NCI-H2196 treated with DMSO at 0.1 percent for 48 hours (cell line): Measurements from ENCODE around the gene GGCX.
"Not testable (repeated sequence)": the region's sequence is repeated elsewhere in the genome, so short reads cannot be mapped to it uniquely, and the experiment has no call there.

Experiments used
- DNase-seq: peaks from one replicate; lab custom pipeline; 2025; ENCODE audit not compliant: unreplicated experiment; lab: John Stamatoyannopoulos, UW

The GGCX gene

DNA sequence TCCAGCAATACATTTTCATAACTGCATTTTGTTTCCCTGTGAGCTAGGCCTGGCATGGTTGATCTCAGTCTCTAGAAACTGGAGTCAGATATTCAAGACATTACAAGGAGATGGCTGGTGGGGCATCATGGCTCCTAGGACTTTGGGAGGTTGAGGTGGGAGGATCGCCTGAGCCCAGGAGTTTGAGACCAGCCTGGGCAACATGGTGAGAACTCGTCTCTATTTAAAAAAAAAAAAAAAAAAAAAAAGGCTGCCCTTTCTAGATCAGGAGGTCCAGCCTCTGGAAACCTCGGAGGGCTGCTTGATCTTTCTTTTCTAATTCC, 15.7 kb upstream of the GGCX start:
- no peak for DNase-seq

DNA sequence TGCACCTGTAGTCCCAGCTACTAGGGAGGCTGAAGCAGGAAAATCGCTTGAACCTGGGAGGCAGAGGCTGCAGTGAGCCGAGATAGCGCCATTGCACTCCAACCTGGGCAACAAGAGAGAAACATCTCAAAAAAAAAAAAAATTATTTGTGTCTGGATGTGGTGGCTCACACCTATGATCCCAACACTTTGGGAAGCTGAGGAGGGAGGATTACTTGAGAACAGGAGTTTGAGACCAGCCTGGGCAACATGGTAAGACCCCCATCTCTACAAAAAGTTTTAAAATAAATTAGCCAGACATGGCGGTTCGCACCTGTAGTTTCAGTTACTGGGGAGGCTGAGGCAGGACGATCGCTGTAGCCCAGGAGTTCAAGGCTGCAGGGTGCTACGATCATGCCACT, 14.4 kb upstream of the GGCX start:
- no peak for DNase-seq

DNA sequence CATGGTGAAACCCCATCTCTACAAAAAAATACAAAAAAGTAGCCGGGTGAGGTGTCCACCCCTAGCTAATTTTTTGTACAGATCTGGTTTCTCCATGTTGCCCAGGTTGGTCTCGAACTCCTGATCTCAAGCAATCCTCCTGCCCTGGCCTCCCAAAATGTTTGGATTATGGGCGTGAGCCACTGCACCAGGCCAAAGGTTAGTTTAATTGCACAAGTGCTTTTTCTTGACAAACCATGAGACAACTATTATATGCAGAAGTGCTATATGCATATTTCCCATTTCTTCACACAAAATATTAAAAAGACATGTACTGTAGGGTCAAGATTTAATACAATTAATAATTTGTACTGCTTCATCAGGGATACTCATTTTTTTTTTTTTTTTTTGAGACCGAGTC, 5.0 kb upstream of the GGCX start:
- no peak for DNase-seq

GRCh38 chr2:85564144-85564563, 2.9 kb upstream of the GGCX start:
- DNase-seq: no peak

DNA sequence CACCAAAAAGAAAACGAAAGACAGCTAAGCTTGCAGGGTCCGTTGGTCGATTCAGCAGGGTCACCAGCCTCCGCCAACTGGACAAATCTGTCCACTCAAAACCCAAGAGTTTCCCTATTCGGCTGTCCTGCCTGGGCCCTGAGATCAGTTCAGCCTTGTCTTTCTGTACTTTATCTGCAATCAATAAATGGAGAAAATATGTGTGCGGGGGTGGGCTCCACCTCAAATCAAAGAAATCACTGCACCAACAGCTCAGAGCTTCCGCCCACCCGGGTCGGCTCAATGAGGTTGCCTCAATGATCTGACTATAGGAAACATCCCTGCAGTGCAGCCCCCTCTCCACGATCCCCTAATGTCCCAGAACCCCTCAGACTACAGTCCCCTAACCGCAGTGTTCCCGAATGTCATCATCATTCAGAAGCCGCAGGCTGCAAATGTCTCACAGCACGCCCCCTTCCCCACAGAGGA, 447 bp downstream of the GGCX start:
- no peak for DNase-seq

DNA sequence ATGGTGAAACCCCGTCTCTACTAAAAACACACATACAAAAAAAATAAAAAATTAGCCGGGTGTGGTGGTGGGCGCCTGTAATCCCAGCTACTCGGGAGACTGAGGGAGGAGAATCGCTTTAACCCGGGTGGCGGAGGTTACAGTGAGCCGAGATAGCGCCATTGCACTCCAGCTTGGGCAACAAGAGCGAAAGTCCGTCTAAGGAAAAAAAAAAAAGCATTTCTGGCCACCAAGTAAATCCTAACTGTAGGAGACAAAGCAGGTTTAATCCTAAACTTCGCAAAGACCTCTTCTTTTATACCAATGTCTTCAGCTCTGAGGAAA, 928 bp downstream of the GGCX start:
- not testable (repeated sequence) for DNase-seq

GRCh38 chr2:85558160-85558559, 3.1 kb downstream of the GGCX start:
- DNase-seq: no peak

DNA sequence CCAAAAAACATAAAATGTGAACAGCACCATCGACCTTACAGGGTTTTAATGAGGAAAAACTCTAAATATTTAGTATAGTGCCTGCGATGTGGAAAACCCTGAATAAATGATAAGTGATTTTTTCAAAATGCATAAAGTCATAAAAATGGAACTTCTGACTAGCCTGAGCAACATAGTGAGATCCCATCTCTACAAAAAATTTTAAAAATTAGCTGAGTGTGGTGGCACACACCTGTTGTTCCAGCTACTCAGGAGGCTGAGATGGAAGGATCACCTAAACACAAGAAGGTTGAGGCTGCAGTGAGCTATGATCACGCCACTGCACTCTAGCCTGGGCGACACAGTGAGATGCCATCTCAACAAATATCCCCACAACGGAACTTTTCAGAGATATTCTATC, 4.2 kb downstream of the GGCX start:
- DNase-seq: no peak

DNA sequence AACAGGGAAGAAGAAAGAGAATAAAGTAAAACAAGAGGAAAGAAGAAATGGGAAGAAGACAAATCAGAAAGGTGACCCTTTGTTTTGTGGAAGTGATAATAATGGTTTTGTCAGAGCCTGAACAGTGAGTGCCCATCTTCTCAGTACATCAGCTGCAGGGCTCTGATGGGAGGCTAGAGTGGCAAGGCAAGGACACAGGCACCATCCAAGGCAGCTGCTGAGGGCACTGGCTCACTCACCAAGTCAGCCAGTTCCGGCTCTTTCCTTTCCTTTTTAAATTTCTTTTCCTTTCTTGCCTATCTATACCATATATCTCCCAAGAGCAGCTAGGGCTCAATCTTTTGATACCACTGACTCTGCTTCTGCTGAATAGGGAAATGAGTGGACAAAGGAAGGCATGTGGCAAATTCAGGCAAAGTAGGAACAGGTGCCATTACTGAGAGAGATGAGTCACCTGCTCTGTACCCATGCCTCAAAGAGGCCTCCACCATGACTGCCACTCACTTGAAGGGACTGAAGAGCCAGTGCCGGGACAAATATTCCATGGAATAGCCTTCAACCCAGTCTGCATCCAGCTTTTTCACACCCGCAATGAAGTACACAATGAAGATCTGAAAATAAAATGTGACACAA, 6.2 kb downstream of the GGCX start:
- DNase-seq: no peak

- DNase-seq: no peak
These were observed 8.1 kb downstream of the GGCX start for GRCh38 chr2:85553184-85553583.

DNA sequence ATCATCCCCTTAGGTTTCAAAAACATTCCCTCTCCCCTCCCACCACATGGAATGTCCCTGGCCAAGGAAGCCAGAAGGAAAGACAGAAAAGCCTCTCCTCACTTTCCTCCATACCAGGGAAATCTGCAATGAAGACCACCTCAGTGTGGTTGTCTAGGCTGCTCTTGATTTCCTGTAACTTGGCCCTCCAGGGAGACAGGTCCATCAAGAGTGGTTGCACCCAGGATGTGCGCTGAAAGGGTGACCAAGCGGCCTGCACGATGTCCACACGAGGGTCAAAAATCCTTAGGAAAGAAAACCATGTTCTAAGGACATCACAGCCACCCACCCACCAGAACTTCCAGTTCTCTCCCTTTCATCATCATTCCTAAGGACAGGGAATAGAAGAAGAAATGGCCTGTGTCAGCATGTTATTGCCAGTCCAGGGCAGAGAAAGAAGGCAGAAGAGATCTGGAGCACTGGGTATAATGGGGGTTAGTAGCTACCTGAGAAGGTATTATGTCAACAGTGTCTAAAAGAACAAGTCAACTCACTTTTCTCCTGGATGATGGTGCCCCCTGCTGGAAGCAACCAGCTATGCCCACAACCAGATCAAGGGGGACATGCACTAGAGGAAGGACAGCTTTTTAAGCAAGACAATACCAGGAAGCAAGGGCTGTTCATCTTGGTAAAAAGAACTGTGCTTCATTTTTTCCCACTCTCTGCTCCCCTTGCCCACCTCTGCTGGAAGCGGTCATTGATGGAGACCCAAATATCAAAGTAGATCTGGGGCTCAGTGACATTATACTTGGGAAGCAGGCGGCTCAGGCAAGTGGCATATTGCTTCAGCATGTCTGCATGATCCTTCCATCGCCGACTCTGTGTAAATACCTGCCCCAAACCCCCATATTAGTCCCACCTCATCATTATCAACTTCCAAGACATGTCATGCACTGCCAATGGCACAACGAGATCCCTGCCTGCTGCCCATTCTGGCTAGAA, 9.3 kb downstream of the GGCX start:
- DNase-seq: peak; percentile 27

- DNase-seq: no peak
These were observed 10.8 kb downstream of the GGCX start for GRCh38 chr2:85550486-85550885.

DNA sequence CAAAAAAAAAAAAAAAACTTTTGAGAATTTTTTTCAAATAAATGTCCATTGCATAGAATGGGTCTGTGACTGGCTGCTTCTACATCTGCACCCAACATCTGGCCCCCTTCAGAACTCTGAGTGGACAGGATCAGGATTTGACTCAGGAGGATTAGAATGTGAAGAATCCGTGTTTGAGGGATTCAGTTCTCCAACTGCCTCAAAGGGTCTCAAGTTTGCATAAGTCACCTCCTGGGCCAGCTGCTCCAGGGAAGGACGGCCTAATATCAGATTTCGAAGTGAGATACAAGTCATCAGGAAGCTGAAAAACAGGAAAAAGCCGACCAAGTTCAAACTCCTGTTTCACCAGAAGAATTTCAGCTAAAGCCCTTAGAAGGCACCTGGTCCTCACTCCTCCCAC, 11.5 kb downstream of the GGCX start:
- DNase-seq: no peak

DNA sequence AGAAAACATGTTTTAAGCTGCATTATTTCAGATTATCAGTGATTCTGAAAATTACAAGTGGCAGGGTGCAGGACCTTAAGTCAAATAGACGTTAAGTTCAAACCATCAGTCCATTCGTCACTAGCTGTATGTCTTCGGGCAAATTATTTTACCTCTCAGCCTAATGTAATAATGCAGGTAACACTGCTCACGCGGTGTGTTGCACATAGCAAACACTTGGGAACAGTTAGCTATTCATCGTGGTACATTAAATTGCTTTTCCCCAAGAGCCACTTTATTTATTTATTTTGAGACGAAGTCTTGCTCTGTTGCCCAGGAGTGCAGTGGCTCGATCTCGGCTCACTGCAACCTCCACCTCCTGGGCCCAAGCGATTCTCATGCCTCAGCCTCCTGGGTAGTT, 12.2 kb downstream of the GGCX start:
- no peak for DNase-seq

- DNase-seq: no peak
These were observed 12.7 kb downstream of the GGCX start for GRCh38 chr2:85548608-85548900.

GRCh38 chr2:85547859-85548607, 13.3 kb downstream of the GGCX start:
- DNase-seq: no peak

GRCh38 chr2:85547089-85547858, 14.0 kb downstream of the GGCX start:
- DNase-seq: no peak

DNA sequence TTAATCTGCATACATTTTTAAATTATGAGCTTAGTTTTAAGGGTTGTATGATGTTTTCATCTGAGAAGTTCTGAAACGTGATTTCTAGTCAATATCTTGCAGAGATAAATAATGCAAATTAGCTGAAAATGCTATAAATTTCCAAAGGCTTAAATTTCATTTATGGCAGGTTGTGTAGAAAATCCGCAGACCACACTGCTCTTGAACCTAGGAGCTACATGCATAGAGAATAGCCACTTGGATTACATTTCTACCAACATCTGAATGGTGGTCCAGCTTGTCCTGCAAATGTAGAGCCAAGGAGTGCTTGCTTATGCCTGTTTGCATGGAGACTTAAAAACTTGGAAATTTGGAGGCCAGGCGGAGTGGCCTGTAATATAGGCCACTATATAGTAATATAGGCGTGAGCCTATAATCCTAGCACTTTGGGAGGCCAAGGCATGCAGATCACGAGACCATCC, 15.5 kb downstream of the GGCX start:
- DNase-seq: no peak

DNA sequence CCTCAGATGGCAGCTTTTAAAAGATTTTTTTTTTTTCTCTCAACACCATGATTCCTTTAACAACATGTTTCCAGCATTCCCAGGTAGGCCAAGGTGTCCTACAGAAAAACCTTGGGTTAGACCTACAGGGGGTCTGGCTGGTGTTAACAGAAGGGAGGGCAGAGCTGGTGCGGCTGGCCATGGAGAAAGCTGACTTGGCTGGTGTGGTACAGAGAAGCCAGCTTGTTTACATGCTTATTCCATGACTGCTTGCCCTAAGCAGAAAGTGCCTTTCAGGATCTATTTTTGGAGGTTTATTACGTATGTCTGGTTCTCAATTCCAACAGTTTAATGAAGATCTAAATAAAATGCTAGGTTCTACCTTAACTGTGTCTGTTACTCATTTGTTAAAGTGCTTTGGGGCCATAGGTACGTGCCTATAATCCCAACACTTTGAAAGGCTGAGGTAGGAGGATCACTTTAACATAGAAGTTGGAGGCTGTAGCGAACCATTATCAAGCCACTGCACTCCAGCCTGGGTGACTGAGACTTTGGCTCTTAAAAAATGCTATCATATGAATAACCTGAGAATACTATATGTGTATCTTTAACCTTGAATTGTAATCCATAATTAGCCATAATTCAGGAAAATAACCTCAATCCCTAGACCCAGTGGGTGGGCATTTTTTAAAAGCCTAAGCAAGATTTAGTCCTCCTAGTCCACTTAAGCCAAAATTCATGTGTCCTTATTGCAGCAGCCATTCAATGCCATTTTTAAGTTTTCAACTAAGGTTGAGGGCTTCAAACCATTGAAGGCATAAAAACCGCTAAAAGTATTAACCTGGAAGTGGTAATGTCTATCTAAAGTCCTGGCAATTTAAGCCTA, 16.1 kb downstream of the GGCX start:
- DNase-seq: not testable (repeated sequence)

GRCh38 chr2:85544254-85544691, 17.0 kb downstream of the GGCX start:
- DNase-seq: not testable (repeated sequence)
